HuH-7.5 (cell line): Measurements from ENCODE around the gene DCC.

ENCODE experiments used
- DNase-seq: peaks from one replicate; pipeline ENCODE4 v3.0.0; 2011; ENCODE audit warnings: low spot score

DCC gene

DNA sequence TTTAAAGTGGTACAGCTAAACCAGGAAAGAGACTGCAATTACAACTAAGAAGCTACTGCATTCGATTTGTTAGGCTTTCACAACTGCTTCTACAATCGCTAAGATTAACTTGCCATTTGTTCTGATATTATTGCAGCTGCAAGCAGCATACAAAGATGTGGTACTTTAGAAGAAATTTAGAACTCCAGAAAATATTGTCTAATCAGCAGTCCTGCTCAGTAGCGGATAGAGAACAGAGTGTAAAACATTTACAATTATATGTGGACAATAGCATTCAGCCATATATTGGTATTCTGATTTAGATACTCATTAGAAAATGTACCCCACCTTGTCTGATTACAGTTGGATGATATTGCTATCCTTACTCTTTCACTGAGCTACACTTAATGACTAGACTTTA lies 265.3 kb downstream of the DCC start:
- DNase-seq: no peak

DNA sequence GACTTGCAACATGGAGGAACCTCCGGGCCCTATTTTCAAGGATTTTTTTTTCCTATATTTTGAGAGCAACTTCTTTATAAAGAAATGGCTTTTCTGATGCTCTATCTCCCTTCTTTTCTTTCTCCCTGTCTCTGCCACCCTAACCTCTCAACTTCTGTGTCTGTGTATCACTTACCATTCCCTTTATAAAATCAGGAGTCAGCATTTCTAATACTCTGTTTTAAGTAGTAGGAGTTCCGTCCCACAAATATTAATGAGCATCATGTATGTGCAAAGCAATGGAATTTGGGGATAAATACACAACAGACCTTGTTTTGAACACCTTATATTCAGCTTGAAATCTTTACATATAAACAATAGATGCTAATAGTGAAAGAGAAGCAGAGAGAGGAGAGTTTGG lies 268.0 kb downstream of the DCC start:
- no peak for DNase-seq

DNA sequence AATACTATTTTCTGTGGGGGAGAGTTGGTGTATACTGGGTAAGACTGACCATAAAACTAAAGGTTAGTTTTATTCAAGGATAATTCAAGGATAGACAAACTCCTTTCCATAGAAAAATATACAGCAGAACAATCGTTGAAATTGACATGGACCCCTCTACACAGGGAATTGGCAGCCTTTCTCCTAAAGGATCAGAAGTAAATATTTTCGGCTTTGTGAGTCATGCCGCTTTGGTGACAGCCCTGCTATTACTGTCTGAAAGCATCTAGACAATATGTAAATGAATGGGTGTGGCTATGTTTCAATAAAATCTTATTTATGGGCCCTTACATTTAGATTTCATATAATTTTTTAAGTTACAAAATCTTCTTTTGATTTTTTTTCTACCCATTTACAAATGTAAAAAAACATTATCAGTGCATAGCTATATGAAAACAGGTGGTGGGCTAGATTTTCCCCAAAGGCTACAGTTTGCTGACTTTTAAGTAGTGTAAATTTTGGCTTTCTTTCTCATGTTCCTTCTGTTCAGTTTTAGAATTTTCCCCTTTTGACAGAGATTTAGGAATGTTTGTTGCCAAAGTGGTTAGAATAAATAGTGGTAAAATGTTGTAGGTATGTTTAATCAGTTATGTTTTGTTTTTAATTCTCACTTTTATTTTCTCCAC lies 270.6 kb downstream of the DCC start:
- no peak for DNase-seq

DNA sequence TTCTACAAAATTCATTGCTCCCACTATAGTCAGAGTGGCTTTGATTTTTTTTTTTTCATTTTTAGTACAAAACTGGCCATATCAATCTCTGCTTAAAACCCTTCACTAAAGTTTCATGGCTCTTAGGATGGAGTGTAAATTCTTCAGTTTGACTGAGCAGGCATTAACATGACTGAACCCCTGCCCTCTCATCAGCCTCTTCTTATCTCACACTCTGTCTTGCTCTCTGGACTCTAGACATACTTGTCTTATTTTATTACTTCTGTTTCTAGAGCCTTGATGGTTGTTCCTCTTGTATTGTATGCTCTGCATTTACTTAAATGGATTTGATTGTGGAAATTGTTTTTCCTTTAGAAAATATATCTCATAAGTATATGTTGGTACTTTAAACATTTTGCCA lies 272.4 kb downstream of the DCC start:
- DNase-seq: no peak

DNA sequence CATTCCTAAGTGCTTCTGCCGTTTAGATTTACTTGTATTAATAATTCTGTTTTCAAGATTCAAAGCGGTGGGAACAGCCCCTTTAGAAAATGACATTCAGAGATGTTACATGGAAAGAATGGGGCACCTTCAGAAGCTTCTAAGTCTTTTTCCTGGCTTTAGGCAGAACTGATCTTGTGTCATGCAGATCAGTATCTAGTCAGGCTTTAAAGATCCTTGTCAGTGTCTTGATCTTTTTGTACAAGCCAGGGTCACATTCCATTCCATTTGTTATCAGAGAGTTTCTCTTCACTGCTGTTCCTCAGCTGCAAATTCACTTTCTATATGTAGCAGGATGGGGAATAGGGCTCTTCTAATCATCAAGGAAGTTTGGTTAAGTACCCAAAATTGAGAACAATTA lies 275.3 kb downstream of the DCC start:
- no peak for DNase-seq

DNA sequence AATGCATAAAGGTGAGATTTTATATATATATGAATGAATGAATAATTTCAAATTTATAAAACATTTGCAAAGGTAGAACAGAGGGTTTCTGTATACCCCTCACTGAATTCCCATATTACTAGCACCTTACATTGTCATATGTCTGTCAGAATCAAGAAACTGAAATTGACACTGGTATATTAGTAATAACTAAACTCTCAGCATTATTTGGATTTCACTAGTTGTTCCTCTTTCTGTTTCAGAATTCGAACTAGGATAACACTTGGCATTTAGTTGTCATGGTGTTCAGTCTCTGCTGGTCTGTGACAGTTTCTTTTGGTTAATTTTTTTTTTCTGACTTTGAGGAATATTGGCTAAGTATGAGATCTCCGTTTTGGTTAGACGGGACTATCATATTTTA lies 275.9 kb downstream of the DCC start:
- DNase-seq: no peak

DNA sequence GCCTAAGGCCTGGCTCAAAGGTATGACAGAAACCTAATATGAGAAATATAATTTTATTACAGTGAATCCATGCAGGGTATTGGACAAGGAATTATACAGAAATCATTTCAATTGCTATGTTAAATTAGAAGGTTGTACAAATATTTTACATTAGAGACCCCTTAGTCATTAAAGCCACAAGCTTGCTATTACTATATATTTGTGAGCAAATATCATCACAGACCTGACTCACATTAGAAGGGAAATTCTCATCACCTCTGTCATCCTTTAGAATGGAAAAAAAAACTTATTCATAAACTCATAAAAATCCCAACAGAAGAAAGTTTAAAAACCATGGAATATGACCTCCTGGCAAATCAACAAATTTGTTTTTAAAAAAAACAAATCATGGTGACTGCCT lies 277.9 kb downstream of the DCC start:
- no peak for DNase-seq

DNA sequence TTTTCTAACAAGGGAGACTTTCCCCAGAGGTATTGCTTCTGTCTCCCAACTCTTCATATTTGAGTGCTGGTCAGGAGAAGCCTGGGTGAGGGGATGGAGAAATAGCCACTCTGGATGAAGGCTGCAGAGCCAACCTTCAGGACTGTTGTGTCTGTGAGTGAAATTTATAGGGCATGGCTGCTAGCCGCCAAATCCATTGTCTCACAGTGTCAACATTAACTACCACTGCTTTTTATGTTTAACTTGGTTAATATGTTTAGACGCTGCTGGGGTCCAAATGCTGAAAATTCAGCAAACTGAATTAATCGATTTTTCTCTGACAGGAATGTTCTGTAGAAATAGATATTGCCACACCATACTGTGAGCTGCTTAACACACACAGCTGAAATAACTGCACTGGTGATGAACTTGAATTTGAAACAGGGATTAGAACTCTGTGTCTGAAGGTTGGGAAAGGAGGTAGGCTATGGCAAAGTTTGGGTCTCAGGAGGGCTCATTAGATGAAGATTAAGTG lies 281.0 kb downstream of the DCC start:
- no peak for DNase-seq

DNA sequence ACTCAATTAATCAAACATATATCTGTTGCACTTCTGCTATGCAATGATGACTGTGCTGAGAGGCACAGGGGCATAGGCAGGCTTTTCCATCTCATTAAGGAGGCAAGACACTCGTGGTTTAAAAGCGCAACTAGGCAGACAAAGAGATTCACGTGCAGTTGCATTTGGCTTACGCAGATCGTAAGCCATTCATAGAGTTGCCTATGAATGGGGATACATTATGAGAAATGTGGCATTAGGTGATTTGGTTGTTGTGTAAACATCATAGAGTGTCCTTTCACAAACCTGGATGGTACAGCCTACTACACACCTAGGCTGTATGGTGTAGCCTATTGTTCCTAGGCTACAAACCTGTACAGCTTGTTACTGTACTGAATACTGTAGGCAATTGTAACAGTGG lies 284.7 kb downstream of the DCC start:
- no peak for DNase-seq

DNA sequence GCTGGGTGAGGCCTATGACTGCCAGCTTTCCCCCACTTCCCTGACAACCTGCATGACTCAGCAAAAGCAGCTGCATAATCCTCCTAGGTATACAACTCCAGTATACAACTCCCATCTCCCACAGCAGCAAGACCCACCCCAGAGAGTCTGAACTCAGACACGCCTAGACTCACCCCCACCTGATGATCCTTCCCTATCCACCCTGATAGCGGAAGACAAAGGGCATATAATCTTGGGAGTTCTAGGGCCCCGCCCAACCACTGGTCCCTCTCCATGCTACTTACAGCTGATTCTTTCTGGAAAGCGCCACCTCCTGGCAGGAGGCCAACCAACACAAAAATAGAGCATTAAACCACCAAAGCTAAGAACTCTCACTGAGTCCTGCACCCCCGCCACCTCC lies 296.5 kb downstream of the DCC start:
- DNase-seq: no peak

DNA sequence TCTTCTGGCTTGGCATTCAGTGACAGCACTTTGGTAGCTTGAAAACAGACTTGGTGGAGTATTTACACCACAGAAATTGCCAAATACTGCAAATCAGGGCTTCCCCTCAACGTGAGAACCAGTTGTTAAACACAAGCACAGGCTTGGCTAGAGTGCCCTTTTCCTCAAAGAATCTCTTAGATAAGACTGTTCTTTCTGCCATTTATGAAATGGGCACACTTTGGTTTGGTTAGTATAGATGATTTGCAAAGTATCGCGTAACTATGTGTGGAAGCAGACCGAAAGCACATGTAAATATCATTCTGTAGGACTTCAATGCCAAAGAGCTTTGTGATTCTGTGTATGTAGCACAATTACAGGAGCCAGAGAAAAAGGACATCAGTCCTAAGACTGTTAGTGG lies 308.2 kb downstream of the DCC start:
- no peak for DNase-seq

DNA sequence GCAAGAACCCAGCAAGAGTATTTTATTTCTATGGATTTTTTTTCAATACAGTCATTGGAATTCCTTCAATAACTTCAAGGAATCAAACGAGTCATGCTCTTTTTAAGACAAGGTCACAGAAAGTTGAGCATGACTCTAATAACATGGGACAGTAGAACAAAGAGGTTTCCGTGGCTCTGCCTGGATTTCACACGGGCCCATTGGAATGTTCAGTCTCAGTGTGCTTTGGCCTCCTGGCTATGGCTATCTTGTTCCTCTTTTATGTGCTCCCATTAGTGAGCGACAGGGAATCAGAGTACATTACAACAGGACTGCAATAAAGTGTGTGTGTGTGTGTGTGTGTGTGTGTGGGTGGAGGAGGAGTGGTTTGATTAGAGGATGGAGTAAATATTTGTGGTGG lies 312.4 kb downstream of the DCC start:
- DNase-seq: no peak

DNA sequence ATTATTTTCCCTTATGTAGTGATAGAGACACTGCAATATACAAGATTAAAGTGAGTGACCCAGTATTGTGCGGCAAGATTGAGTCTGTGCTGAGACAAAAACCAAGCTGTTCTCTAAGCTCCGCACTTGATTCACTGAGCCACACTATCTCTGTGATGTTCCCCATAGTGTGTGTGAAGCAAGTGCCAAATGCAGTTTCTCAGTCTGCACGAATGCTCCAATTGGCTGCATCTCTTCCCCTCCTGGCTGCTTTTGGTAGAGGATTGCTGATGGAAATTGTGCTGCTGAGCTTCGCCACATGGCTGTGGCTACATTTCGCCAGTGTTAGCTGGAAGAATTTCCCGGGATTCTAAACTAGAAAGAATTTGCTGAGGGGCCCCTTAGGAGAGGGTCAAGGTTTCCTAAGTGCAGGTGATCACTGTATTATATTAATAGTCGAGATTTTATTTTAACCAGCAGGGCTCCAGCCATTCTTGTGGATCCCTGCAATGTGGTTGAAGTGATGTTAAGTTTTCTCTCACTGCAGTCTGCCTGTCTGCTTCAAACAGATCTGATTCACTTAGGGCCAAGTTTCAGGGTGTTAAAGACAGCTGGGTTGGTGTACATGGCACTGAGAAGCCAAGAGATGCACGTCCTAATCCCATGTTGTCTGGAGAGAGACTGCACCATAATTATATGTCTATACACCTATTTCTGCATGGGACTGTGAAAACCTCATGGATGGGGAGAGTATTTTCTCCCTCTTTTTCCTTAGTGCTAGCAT lies 317.2 kb downstream of the DCC start:
- no peak for DNase-seq

DNA sequence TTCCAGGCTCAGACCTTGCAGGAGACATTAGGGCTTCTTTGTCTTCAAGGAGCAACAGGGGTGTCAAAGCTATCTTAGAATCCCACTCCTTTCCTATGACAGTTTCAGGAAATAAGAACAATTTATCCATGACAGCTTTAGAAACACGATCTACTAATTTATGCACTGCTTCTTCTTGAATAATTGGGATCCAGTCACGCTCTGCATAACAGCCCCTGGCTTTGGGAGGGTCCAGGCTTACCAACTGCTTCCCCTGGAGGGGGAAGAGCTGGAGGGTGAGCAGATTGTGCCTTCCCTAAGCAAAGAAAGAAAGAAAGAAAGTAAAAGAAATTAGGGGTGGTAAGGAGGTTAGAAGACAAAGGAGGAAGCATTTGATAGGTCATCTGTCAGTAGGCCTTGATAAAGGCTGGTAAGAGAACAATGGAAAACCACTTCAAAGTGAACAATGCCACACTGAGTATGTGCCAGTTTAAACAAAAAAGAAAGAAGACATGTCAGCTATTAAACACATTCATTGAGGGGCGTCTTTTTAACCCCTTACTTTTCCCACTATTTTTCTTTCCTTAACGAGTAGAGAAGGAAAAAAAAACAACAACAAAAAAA lies 327.6 kb downstream of the DCC start:
- DNase-seq: no peak

DNA sequence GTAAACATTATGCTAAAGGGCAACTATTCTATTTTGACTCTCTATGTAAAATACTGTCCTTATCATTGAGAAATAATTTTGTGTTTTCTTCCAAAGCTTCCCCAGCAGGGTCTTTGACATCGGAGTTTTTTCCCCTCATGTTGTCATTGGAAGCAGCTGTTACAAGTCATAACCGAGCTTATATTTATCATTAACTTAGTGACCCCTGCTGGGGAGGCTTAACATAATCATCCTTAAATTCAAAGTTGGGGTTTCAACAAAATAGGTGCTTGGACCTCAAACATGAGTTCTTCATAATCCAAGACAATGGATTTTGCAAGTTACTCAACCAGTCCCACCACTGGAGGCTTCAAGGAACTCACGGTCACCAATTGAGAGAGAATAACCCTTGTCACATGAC lies 330.9 kb downstream of the DCC start:
- DNase-seq: no peak

DNA sequence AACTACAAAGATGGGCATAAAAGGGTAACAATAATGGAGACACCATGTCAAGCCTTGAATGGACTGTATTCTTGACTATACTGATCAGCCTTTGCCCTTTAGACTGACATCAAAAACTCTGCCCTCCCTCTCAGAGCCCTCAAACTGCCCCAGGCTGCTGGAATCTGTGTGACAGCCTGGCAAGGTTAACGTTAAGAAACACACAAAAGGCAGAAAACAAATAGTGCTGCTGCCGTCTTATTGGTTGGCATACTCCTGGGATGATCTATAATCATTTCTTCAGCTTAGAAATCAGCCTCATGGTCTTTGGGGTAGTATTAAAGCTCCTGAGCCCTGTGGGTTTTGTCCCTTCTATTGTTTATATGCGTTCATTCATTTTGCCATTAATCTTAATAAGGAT lies 338.0 kb downstream of the DCC start:
- no peak for DNase-seq

DNA sequence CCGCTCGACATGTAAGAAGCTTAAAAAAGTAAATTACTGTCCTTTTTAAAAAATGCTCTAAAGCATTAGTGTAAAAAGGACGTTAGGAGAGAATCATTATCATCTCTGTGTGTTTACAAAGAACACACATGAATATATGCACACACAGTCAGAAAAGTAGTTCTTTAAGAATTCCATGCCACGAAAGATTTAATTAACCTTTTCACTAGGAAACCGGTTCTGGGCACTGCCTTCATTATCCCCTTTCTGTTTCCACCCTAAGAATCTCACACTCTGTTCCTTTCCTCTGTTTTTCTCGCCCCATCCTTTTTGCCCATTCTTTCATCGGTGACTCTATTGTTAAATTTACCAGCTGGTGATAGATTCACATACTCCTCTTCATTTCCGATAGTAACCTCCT lies 338.6 kb downstream of the DCC start:
- DNase-seq: no peak

DNA sequence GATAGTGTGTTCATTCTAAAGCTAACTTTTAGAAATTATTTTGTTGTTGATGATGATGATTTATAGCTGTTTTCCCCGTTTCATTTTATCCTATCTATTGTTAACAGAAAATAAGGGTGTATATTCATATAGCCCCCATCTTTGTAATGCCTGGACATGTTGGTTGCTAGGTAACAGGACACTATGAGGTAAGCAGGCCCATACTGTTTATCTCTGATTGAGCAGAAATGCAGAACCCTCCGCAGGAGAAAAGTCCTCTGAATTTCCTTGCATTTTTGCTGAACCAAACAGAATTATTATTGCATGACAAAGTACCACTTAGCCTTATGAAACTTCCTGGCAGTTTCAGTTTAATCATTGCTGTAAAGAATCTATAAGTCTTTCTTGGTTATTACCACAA lies 339.4 kb downstream of the DCC start:
- DNase-seq: no peak

DNA sequence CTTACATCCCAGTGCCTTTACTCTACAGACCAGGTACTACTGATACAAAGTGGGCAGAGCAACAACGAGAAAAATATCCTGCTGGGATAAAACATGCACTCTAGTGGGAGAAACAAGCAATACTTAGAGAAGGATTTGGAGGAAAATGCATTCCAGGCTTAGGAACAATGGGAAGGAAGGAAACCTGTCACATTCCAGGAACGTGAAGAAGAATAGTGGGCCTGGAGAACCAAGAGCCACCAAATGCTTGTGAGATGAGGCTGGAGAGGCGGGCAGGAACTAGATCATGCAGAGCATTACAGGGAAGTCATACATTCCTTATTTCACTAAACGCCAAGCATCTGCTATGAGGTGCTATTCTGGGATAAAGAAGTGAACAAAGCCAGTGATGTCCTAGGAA lies 342.3 kb downstream of the DCC start:
- no peak for DNase-seq

DNA sequence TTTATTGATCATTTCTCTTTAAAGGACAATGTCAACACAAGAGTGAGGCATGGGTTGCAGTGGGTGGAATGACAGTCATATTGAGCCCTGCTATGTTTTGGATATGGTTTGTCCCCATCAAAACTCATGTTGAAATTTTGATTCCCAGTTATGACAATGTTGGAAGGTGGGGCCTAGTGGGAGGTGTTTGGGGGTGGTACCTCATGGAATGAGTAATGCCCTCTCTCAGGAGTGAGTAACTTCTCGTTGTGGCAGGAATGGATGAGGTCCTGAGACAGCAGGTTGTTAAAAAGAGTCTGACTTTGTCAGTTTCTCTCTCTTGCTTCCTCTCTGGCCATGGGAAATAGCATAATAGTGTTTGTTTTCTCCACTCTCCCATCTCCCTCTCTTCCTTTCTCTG lies 345.3 kb downstream of the DCC start:
- DNase-seq: no peak

DNA sequence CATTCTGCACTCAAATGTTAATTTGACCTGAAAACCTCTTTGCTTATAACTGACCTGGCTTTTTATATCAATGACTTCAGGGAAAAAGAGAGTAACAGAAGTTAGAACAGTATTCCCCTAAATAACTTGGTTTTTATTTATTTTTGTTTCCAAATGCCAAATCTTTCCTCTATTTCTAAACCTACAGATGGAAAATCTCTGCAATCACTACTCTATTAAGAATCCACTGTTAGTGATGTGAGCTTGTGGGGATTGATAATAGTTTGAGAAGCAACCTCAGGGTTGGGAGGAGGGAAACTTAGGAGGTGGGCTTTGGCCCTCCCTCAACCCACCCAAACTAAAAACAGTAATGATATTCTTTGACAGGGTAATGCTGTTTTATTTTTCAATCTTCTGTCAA lies 351.8 kb downstream of the DCC start:
- DNase-seq: no peak

DNA sequence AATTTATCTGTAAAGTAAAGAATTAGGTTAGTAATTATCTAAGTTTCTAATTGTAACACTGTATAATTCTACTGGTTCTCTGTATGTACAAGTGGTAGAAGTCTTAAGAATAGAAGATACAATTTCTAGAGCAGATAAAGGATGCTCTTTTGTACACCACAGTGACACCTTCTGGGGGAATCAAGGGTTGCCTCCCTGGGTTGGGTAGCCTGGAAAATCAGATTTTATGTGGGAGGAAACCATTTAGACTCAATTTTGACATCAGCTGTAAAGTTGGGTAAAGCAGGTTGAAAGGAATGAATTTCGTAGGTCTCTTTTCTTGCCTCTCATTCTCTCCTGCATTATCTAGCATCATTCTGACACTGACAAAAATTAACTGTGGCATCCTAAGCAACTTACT lies 354.8 kb downstream of the DCC start:
- no peak for DNase-seq

DNA sequence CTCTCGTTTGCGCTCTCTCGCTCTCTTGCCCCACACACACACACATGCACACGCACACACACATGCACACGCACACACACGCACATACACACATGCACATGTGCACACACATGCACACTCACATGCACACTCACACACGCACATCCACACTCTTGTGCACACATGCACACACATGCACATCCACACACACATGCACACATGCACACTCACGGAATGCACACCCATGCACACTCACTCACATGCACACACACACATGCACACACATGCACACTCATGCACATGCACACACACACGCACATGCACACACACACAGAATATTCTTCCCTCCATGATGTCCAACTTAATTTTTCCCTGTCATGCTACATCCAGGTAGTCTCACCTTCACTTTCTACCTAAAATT lies 360.1 kb downstream of the DCC start:
- DNase-seq: no peak

DNA sequence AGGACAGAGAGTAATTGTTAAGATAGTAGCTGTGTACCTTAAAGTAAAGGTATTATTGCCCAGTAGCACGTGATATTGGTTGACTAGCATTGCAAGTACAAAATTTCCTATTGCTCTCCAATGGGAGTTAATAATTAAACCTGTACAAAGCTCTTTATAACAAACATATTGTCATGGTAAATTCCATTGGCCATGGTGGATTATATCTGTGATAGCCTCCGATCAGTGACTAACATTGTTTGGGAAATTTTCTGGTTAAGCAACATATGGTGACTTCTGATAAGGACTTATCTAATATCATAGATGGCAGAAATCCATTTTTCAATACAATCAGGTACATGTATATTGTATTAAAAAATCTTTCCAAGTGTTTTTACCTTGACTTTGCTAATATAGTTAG lies 360.8 kb downstream of the DCC start:
- DNase-seq: no peak
